Femur (tissue), 1 donor: ENCODE data around the gene LDLRAD4.
A peak's percentile ranks its signal among the peaks of the same experiment; 100 is the strongest.

ENCODE experiments used
- DNase-seq: peaks from one replicate; pipeline ENCODE4 v3.0.0-alpha.2; 2017

LDLRAD4 gene

GRCh38 chr18:13376298-13376840 lies 157.8 kb downstream of the LDLRAD4 start:
- no peak for DNase-seq

DNA sequence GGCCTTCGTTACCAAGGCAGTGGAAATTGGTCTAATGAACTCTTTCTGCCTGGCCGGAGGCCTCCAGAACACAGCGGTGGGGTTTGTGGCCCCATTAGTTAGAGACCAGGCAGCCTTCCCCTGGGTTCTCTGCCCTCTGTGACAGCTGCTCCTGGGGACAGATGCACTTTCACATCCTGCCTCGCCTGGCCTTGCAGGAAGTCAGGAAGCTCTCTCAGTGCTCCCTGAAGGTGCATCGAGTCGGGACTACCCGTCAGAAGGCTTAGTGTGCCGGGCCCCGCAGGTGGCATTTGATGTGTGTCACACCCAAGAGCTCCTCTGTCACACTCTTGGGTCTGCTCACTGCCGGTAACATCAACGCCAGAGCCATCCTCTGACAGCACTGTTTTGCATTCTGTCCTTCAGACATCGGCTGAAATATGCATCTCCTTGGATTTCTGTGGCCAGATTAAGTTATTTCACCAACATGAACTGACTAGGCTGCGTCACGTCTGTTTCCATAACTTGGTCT lies 158.3 kb downstream of the LDLRAD4 start:
- DNase-seq: no peak

DNA sequence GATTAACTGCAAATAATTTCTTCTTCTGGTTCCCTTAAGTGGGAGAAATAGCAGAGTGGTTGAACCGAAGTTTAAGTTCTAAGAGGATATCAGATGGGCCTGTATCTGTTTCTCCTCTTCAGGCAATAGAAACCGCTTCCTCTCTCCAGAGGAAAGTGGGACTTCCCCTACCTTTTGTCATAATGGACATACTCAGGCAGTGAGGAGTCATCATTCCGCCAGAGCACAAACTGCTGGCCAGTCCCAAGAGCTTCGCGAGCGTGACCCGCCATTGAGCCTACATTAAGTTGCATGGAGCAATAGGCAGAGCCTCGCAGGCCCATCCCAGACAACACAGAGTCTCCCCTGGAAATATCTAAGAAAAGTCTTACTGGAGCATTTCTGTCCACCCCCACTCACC lies 158.9 kb downstream of the LDLRAD4 start:
- DNase-seq: no peak

DNA sequence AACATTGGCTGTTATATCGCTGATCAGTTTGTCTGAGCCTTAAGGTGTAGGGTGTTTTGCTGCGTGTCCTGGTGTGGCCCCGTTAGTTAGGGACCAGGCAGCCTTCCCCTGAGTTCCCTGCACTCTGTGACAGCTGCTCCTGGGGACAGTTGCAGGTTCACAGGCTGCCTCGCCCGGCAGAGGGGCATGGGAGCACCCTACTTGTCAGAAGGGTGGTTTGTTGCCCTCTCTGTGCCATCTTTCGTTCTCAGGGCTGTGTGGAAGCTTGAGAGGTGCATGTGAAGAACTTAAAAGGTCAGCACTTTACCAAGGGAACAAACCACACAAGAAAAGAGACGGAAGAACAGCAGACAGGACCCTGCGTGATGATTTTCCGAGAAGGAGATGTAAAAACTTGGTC lies 159.6 kb downstream of the LDLRAD4 start:
- DNase-seq: no peak

- no peak for DNase-seq
These were observed 160.7 kb downstream of the LDLRAD4 start for GRCh38 chr18:13379062-13379865.

DNA sequence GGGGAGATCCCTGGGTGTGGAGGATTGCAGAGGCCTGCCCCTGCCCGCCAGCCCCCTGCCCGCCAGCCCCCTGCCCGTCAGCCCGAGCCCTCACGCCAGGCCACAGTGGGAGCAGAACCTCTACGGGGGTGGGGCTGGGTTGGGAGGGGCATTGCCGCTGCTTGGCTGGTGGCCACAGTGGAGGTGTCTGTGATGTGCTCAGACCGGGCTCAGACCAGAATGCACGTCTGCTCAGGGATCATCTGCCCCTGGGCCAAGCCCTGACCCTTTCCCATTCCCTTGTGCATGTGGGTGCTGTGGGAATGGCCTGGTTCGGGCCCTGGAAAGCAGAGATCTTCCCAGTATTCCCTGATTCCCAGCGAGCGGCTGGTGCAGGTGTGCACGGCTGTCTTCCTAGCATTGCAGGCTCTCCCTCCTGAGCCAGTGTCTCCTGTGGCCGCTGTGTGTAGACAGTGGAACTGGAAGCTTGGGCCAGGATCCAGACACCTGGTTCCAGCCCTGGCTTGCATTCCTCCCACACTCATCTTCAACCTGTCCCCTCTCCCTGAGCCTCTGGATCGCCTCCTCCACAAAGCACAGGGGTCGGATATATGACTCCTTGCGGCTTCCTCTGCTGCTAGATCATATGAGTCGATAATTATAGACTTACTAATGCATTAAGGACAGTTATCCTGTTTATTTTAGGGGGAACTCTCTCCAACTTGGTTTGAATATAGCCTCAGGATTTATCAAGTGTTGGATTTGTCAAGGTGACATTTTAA lies 161.6 kb downstream of the LDLRAD4 start:
- DNase-seq: no peak

DNA sequence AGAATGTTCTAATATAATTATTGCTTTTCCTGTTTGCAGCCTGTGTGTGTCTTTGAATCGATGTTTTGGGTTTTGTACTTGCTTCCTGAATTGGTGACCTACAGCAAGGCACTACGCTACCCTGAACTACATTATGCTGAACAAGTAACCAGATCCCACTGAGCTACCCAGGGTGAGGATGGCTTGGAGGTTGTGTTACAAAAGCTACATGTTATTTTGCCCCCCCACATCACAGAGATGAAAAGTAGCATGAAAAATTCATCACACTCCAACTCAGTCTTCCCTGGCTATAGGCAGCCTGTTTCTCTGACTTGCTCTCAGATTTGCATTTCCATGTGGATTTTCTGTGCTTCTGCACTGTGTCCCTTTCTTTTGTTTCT lies 162.1 kb downstream of the LDLRAD4 start:
- DNase-seq: no peak

- DNase-seq: no peak
These were observed 162.8 kb downstream of the LDLRAD4 start for GRCh38 chr18:13381331-13381730.

GRCh38 chr18:13381944-13382365 lies 163.4 kb downstream of the LDLRAD4 start:
- peak; percentile 91 for DNase-seq

DNA sequence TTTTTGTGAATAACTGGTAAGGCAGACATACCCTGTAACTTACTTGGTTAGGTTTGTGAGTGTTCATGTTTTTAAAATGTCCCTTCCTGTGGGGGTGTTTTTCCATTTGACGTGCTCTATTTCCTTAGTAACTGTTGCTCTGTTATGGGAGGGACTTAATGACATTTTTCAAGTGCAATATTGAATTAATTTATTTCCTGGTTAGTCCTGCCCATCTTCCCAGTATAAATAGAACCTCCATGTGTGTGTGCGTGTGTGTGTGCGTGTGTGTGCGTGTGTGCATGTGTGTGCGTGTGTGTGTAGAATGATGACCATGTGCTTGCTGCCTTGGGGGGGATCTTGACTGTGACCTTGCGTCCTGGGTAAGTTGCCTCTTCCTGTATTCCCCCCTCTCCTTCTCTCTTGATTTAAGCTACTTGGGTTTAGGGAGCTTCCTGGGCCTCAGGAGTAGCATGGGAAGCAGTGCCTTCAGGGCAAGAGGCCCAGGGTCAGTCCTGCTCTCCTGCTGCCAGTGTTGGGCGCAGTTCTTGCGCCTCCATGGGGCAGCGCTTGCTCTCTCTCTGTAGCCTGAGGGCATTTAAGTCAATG lies 163.9 kb downstream of the LDLRAD4 start:
- DNase-seq: peak; percentile 70

- DNase-seq: no peak
These were observed 164.6 kb downstream of the LDLRAD4 start for GRCh38 chr18:13382954-13383827.

GRCh38 chr18:13386891-13387801 lies 168.6 kb downstream of the LDLRAD4 start:
- DNase-seq: no peak

GRCh38 chr18:13387855-13388548 lies 169.4 kb downstream of the LDLRAD4 start:
- no peak for DNase-seq

GRCh38 chr18:13388586-13389490 lies 170.3 kb downstream of the LDLRAD4 start:
- DNase-seq: no peak

DNA sequence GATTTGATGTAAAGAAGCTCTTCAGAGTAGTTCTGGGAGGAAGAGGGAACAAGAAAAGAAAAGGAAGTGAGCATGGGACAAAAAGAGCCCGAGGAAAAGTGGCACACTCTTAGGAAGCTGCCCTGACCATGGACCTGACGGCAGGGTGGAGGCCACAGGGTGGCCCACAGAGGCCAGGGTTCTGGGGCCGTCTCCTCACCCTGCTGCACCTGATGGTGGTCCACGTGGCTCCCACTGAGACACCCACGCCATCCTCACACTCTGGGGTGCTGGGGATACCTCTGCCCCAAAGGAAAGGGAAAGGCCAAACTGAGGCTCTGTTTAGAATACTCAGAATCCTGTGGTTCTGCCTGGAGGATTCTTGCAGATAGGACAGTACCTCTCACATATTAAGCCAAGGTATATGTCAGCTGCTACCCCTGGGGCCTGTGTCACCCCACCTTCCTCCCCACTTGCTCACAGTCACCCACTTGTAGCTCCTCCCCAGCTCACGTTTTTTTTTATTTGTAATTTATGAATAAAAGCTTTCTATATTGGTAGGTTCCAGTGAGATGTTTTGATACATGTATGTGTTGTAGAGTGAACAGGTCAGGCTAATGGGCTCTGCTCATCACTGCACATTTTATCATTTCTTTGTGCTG lies 171.1 kb downstream of the LDLRAD4 start:
- DNase-seq: no peak

DNA sequence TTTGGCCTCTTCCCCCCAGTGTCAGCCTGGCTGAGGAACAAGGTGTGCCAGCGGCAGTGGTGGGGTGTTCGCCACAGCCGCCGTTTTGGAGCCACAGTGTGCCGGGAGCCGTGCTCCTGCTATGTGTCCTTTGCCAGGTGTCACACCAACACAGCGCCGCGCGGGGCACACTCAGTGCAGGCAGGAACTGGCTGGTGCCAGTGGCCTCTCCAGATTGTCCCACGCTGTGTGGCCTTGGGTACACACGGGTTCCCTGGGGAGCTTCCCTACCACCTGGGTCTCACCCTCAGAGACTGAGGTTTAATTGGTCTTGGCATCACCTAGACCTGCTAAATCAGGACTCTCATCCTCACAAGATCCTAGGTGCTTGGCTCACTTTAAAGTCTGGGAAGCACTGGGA lies 171.6 kb downstream of the LDLRAD4 start:
- DNase-seq: no peak

DNA sequence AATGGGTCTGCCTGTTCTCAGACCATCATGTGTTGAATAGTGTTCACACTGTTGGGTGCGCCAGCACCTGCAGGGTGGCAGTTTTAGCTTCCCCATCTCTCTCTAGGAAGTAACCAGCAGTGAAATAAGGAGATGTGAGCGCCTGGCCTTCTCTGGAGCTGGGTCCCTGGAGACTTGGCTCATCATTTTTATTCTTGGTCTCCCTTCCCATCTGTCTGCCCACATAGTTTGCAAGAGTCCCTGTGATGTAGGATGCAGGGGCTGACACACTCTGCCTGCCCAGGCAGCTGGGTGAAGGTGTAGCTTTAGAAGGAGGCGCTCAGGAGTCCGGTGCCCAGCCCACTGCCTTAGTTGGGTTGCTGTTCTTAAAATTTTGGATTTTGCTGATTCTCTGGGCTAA lies 172.2 kb downstream of the LDLRAD4 start:
- peak; percentile 13 for DNase-seq

DNA sequence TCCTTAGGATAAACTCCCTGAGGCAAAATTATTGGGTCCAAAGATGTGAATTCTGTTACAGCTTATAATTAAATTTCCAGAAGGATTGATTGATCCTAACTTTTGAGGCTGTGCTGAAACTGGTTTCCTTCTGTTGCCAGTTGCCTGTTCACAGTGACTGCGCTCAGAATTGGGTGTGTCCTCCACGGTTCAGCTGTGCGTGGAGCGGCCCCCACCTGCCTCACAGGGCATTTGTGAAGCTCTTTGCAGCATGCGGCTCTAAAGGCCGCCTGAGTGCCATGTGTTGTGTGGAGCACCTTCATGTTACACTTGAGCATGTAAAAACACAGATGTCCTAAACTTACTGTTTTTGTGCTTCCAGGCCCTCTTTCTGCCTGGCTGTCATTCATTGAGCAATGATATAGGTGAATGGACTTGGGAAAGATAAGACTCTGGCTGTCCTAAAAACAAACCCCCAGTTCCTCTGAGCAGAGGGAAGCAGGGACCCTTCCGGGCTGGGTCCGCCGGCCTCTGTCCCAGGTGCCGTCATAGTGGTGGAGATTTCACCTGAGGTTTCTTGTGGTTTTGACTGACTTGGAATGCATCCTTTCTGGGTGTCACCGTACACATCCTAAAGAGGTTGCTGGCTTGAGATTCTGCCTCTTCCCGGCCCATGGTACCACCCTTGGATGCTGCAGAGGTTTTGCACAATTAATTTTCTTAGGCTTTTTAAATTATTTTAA lies 173.6 kb downstream of the LDLRAD4 start:
- DNase-seq: no peak
